ENCODE data around the gene RRBP1. TPM values are rescaled to one million over a fixed set of nuclear protein-coding genes. Genes with fewer than 3 reads are reported as not detected.
A peak's percentile ranks its signal among the peaks of the same experiment; 100 is the strongest.

The RRBP1 gene
- total and polyA plus RNA-seq, 2 of the 4 experiments (the other 2 are of a cell fraction) = 90.2 to 136 TPM

DNA sequence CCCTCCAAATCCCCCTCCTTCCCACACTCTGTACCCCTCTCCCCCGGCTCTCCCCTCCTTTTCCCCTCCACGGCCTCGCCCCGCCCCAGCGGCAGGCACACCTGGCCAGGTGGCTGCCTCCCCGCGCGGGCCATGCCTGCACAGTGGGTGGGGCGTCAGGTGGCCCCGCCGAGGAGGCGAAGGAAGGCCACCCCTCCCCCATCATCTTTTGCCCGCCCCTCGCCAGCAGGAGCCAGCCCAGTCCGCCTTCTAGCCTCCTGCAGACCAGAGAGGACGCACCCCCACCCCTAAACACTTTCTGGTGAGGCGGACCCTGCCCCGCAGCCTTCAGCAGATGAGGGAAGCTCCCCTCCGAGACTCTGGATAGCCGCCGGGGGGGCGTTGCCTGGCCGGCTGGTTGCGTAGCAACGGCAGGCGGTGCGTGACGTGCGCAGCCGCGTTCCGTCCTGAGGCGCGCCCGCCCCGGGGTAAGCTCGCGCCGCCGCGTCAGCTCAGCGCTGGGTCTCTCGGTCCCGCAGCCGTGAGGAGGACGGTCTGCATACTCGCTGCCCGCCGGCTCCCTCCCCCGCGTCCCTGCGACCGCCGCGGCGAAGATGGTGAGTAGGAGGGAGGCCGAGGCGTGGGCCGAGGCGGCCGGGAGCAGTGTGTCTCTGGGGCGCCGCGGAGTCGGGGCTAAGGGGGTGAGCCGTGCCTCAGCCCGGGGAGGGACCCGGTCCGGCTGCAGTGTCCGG is 112.3 kb downstream of the RRBP1 start, which contains the start of gene DSTN:
TSS of gene DSTN (plus strand) at position 460 of the 731 bp plus-strand sequence. CDS start at position 594, 134 bp downstream.
- Histone ChIP-seq H2BK20ac (ENCODE audit: low read depth, low read length) (peak within 1 kb of the TSS; percentile 32), H4K91ac (ENCODE audit: insufficient read depth, low read depth, low read length) (peak within 1 kb of the TSS; percentile 86), H3K9ac (ENCODE audit: low read depth, low read length) (peak within 1 kb of the TSS; percentile 82), H2AFZ (replicated peaks; ENCODE audit: low read length, poor library complexity) (peak within 1 kb of the TSS; percentile 82), H3K36me3 (ENCODE audit: control insufficient read depth, insufficient read depth, low read length) (0 out of 2 replicates have a peak, but pooled peaks cover 2% of the 10 kb centered on the region), H3K4ac (ENCODE audit: low read depth, low read length) (peak within 1 kb of the TSS; percentile 94), H3K4me1 (ENCODE audit: control insufficient read depth, insufficient read depth, low read length) (peaks cover 9% of the 10 kb centered on the region), H3K56ac (ENCODE audit: extremely low read depth, insufficient read depth, low read length) (peak within 1 kb of the TSS; percentile 86), H4K8ac (ENCODE audit: low read depth in 2 of 2, low read length in 2 of 2) (peak within 1 kb of the TSS; percentile 72 to 85), H3K9me1 (ENCODE audit: insufficient read depth, low read length) (peaks cover under 1% of the 10 kb centered on the region; the same call in 1 of the 2 replicates), H3K23ac (ENCODE audit: low read depth, low read length) (peak within 1 kb of the TSS; percentile 99), H3K4me3 (ENCODE audit: insufficient read depth, low read depth, low read length) (peak within 1 kb of the TSS; percentile 85), H4K5ac (ENCODE audit: low read depth, low read length) (peak within 1 kb of the TSS; percentile 69), H3K9me3 (ENCODE audit: control insufficient read depth, insufficient read depth, low read length) (no peaks in the 10 kb centered on the region), H2AK5ac (ENCODE audit: low read depth, low read length) (peak within 1 kb of the TSS; percentile 94), H3K79me1 (ENCODE audit: low read depth in 1 of 2, low read length in 2 of 2) (peaks cover 8 to 26% of the 10 kb centered on the region in 2 experiments), H4K20me1 (ENCODE audit: insufficient read depth, low read length) (peaks cover 44% of the 10 kb centered on the region), H2BK5ac (ENCODE audit: low read depth, low read length, poor library complexity, severe bottlenecking) (peak within 1 kb of the TSS; percentile 98), H3K27me3 (ENCODE audit: control insufficient read depth, insufficient read depth, low read length) (no peaks in the 10 kb centered on the region), H3K4me2 (ENCODE audit: low read depth, low read length) (peak within 1 kb of the TSS; percentile 78), H2BK120ac (ENCODE audit: low read depth, low read length) (peak within 1 kb of the TSS; percentile 94), H3K14ac (replicated peaks; ENCODE audit: low read depth, low read length) (peak within 1 kb of the TSS; percentile 96), H2BK15ac (ENCODE audit: low read depth, low read length) (no peak within 1 kb of the TSS), H3K27ac (ENCODE audit: insufficient read depth, low read length) (peak within 1 kb of the TSS; percentile 98), H3K18ac (ENCODE audit: low read depth, low read length) (peak within 1 kb of the TSS; percentile 49), H2AK9ac (replicated peaks; ENCODE audit: low read depth, low read length, poor library complexity) (peak within 1 kb of the TSS; percentile 98)
- dilution Hi-C loops (cut with HindIII; ENCODE audit: low sequenced_read_pairs, unreplicated experiment) (no loop called here), in situ Hi-C loops (cut with MboI; ENCODE audit: low sequenced_read_pairs) (loop anchor here (5.0 kb wide), 1 partner anchor 32 kb away; no protein-coding TSS in a partner anchor), intact Hi-C loops (cut with micrococcal nuclease) (loop anchor here (1.0 to 5.0 kb wide), 4 partner anchors 11 to 38 kb away; no protein-coding TSS in a partner anchor)
- POLR2A ChIA-PET (ENCODE audit: unreplicated experiment) = interaction anchor here (0.6 to 1.8 kb wide), 7 partner anchors 12 to 71 kb away, joined by 3 to 5 read pairs (median 3); no protein-coding TSS in a partner anchor
- 0% methylated on average over 30 of the region's 70 CpGs; no CpG with 5 or more reads in 1 of the 2 experiments for WGBS, 2 experiments (ENCODE audit: extremely low coverage in 2 of 2, insufficient read length in 1 of 2)
- DNase-seq (peak; percentile 95), ATAC-seq (ENCODE audit: low read depth) (peak; percentile 78)
- CTCF ChIA-PET = interaction anchor here (0.6 to 2.2 kb wide), 6 partner anchors 26 to 122 kb away, joined by 3 to 11 read pairs (median 4); no protein-coding TSS in a partner anchor
- BruUV-seq (replicated peaks) = no TSS peak
- TF ChIP-seq MXI1 (IDR thresholded peaks at IDR 0.05; ENCODE audit: borderline replicate concordance, low read depth, low read length) (peak; percentile 92), USF2 (IDR thresholded peaks at IDR 0.05; ENCODE audit: low read depth, low read length) (no peak), ELK1 (IDR thresholded peaks at IDR 0.05; ENCODE audit: borderline replicate concordance, low read depth, low read length) (no peak), CEBPB (IDR thresholded peaks at IDR 0.05; ENCODE audit: low read depth, low read length) (no peak), POLR2A (IDR thresholded peaks at IDR 0.05; ENCODE audit: low read depth, low read length) (peak; percentile 96), RFX5 (IDR thresholded peaks at IDR 0.05; ENCODE audit: low read depth, low read length) (no peak), SMC3 (IDR thresholded peaks at IDR 0.05; ENCODE audit: low read depth, low read length) (no peak), MAZ (IDR thresholded peaks at IDR 0.05; ENCODE audit: borderline replicate concordance, low read depth, low read length) (peak; percentile 63; the same call in 1 of the 2 replicates), FOS (IDR thresholded peaks at IDR 0.05; ENCODE audit: low read depth, low read length) (no peak), BHLHE40 (IDR thresholded peaks at IDR 0.05; ENCODE audit: low read depth, low read length) (no peak), NFE2L2 (IDR thresholded peaks at IDR 0.05; ENCODE audit: low read depth, low read length) (no peak), CHD1 (IDR thresholded peaks at IDR 0.05; ENCODE audit: low read depth, low read length) (peak; percentile 93; the same call in 1 of the 2 replicates), RAD21 (IDR thresholded peaks at IDR 0.05; ENCODE audit: low read length) (no peak)
- TF ChIP-seq, protein P1, sequence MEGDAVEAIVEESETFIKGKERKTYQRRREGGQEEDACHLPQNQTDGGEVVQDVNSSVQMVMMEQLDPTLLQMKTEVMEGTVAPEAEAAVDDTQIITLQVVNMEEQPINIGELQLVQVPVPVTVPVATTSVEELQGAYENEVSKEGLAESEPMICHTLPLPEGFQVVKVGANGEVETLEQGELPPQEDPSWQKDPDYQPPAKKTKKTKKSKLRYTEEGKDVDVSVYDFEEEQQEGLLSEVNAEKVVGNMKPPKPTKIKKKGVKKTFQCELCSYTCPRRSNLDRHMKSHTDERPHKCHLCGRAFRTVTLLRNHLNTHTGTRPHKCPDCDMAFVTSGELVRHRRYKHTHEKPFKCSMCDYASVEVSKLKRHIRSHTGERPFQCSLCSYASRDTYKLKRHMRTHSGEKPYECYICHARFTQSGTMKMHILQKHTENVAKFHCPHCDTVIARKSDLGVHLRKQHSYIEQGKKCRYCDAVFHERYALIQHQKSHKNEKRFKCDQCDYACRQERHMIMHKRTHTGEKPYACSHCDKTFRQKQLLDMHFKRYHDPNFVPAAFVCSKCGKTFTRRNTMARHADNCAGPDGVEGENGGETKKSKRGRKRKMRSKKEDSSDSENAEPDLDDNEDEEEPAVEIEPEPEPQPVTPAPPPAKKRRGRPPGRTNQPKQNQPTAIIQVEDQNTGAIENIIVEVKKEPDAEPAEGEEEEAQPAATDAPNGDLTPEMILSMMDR (conservative IDR thresholded peaks at IDR 0.05; ENCODE audit: low read depth, low read length) = no peak
